Measurements from ENCODE around the gene SYT1. TPM values are rescaled to one million over a fixed set of nuclear protein-coding genes. Genes with fewer than 3 reads are reported as not detected.
"Not testable (repeated sequence)": the region's sequence is repeated elsewhere in the genome, so short reads cannot be mapped to it uniquely, and the experiment has no call there.

Gene SYT1
- total RNA-seq, 2 experiments from 2014 or later, result not detected

DNA sequence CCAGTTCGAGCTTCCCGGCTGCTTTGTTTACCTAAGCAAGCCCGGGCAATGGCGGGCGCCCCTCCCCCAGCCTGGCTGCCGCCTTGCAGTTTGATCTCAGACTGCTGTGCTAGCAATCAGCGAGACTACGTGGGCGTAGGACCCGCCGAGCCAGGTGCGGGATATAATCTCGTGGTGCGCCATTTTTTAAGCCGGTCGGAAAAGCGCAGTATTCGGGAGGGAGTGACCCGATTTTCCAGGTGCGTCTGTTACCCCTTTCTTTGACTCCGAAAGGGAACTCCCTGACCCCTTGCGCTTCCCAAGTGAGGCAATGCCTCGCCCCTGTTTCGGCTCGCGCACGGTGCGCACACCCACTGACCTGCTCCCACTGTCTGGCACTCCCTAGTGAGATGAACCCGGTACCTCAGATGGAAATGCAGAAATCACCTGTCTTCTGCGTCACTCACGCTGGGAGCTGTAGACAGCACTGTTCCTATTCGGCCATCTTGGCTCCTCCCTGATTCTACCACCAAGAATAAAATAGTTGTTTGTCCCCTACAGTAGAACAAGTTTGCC lies 180.7 kb downstream of the SYT1 start:
- intact Hi-C loops (cut with DNase I, micrococcal nuclease); H3K36me3 Mint-ChIP-seq (ENCODE audit: low read depth); H3K27ac Mint-ChIP-seq; DNase-seq; H3K4me1 Mint-ChIP-seq; POLR2A ChIA-PET; H3K4me3 Mint-ChIP-seq; ATAC-seq; H3K27me3 Mint-ChIP-seq; CTCF ChIA-PET; H3K9me3 Mint-ChIP-seq (ENCODE audit: low read depth): not testable (repeated sequence)

DNA sequence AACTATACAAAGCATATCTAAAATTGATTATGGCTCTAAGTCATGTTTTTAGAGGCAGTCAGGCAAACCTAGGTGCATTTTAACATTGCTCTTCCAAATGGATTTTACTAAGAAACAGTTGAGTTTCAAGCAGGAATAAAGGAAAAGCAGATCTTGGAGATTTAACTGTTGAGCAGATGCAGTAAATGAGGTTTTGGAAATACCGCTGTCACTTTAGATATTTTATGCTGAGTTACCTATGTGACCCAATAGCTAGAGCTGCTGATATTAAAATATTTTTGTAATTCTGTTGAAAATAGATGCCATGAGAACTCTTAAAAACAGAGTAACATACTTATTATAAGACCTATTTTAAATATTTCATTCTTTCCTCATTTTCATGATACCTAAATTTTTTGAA lies 181.4 kb downstream of the SYT1 start:
- DNase-seq, result no peak
- ATAC-seq, result no peak
- Mint-ChIP-seq H3K4me1 (no peaks in the 10 kb centered on the region), H3K4me3 (no peak overlapping the region), H3K36me3 (ENCODE audit: low read depth) (no peaks in the 10 kb centered on the region), H3K27ac (no peak overlapping the region), H3K27me3 (no peaks in the 10 kb centered on the region), H3K9me3 (ENCODE audit: low read depth) (no peaks in the 10 kb centered on the region)
- intact Hi-C loops (cut with DNase I, micrococcal nuclease), result no loop called here
- POLR2A ChIA-PET, result no interaction called here
- CTCF ChIA-PET, result interaction anchor here (1.1 kb wide), 1 partner anchor 48 kb away, joined by 3 read pairs; no protein-coding TSS in a partner anchor

DNA sequence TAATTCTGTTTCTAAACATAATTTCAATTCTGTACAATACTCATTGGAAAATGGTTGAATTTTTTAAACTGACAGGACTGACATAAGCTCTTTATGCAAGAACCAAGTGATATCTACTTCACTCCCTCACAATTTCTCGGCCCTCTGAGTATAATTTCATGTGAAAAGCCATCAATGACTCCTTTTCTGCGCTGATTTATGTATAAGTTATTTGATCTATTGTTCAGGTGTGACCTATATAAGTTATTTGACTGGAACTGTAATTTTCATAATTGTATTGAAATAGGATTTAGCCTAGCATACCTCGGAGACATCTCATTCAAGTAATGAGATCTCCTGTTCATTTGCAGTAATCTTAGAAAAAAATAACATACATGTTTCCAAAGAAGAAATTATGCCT lies 184.4 kb downstream of the SYT1 start:
- H3K4me3 Mint-ChIP-seq, result no peak overlapping the region
- intact Hi-C loops (cut with DNase I, micrococcal nuclease), result no loop called here
- ChIA-PET CTCF (no interaction called here), POLR2A (no interaction called here)
- H3K9me3 Mint-ChIP-seq (ENCODE audit: low read depth), result no peaks in the 10 kb centered on the region
- no peaks in the 10 kb centered on the region for H3K4me1 Mint-ChIP-seq
- no peaks in the 10 kb centered on the region for H3K36me3 Mint-ChIP-seq (ENCODE audit: low read depth)
- DNase-seq, result no peak
- ATAC-seq, result no peak
- no peaks in the 10 kb centered on the region for H3K27me3 Mint-ChIP-seq
- H3K27ac Mint-ChIP-seq, result no peak overlapping the region

DNA sequence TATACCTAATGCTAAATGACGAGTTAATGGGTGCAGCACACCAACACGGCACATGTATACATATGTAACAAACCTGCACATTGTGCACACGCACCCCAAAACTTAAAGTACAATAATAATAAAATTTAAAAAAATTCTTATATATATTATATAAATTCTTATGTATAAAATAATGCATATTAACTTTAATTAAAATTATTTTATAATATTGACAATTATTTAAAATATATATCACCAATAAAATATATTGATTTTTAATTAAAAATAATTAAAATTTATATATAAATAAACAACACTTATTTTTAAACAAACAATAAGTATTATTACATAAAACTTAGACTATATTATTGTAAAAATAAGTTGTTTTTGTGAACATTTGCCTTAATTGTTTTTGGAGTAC lies 188.8 kb downstream of the SYT1 start:
- H3K9me3 Mint-ChIP-seq (ENCODE audit: low read depth), result no peaks in the 10 kb centered on the region
- H3K27ac Mint-ChIP-seq, result no peak overlapping the region
- no peaks in the 10 kb centered on the region for H3K4me1 Mint-ChIP-seq
- ChIA-PET CTCF (no interaction called here), POLR2A (no interaction called here)
- intact Hi-C loops (cut with DNase I, micrococcal nuclease), result no loop called here
- DNase-seq (no peak), ATAC-seq (no peak)
- no peaks in the 10 kb centered on the region for H3K27me3 Mint-ChIP-seq
- H3K4me3 Mint-ChIP-seq, result no peak overlapping the region
- H3K36me3 Mint-ChIP-seq (ENCODE audit: low read depth), result no peaks in the 10 kb centered on the region

DNA sequence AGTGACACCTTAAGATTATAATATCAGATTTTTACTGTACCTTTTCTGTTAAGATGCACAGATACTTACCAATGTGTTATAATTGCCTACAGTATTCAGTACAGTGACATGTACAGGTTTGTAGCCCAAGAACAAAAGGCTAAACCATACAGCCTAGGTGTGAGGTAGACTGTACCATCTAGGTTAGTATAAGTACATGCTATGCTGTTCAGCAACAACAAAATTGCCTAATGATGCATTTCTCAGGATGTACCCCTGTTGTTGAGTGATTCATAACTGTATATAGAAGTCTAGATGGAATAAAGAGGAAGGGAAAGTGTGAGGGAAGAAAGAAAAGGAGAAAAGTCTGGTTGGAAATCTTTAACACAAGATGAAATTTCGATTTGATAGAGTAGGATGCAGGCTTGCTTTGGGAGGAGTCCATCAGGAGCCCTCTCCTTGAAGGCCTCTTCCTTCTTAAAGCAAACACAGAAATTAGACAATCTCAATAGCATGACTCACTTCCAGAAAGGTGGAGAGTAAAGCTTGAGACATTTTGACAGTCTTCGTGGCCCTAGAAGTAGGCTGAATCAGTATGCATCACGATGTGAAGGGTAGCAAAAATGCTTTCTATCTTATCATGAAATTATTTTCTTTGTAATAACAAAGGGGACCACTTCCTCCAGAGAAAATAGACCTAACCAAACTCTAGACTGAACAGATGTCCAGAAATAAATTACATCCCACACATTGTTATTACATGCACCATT lies 191.5 kb downstream of the SYT1 start:
- intact Hi-C loops (cut with DNase I, micrococcal nuclease), result no loop called here
- no peaks in the 10 kb centered on the region for H3K4me1 Mint-ChIP-seq
- ChIA-PET POLR2A (no interaction called here), CTCF (no interaction called here)
- no peak overlapping the region for H3K4me3 Mint-ChIP-seq
- no peak overlapping the region for H3K27ac Mint-ChIP-seq
- no peaks in the 10 kb centered on the region for H3K27me3 Mint-ChIP-seq
- no peaks in the 10 kb centered on the region for H3K36me3 Mint-ChIP-seq (ENCODE audit: low read depth)
- no peaks in the 10 kb centered on the region for H3K9me3 Mint-ChIP-seq (ENCODE audit: low read depth)
- DNase-seq, result no peak
- no peak for ATAC-seq

DNA sequence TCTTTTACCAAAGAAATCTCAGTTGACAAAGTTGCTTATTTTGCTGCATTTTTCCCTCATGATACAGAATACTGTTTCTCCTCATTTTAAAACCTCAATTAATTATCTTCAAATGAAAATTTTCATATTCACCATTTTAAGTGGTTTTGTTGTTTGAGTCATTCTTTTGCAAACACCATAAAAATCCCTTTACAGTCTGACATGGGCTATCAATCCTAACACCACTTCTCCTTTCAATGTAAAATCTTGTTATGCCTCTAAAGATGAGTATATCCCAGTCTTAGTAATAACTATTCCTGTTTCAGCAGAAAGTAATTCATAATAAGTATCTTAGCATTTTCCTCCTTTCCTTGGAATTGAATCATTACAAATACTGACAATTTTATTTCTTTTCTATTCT lies 192.2 kb downstream of the SYT1 start:
- no peaks in the 10 kb centered on the region for H3K36me3 Mint-ChIP-seq (ENCODE audit: low read depth)
- ChIA-PET CTCF (no interaction called here), POLR2A (no interaction called here)
- DNase-seq (no peak), ATAC-seq (no peak)
- no peaks in the 10 kb centered on the region for H3K27me3 Mint-ChIP-seq
- H3K9me3 Mint-ChIP-seq (ENCODE audit: low read depth), result no peaks in the 10 kb centered on the region
- no peaks in the 10 kb centered on the region for H3K4me1 Mint-ChIP-seq
- H3K4me3 Mint-ChIP-seq, result no peak overlapping the region
- H3K27ac Mint-ChIP-seq, result no peak overlapping the region
- intact Hi-C loops (cut with DNase I, micrococcal nuclease), result no loop called here

DNA sequence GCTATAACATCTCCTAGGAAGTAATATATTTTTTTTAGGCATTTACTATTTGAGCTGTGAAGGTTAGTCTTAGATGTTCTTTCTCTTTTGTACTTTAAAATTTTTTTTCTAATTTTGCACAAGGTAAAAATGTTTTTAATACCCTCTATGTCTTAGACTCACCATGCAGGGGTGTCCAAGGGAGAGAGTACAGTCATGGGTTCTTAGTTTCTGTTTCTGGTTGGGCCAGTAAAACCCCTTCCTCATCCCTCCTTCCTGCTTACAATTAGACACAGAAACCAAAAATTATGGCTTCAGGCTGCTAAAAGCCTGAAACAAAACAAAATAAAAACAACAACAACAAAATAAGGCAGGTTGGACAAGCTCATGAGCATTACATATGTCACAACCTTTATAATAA lies 193.0 kb downstream of the SYT1 start:
- CTCF ChIA-PET, result no interaction called here
- Mint-ChIP-seq H3K27ac (no peak overlapping the region), H3K27me3 (no peaks in the 10 kb centered on the region), H3K4me1 (no peaks in the 10 kb centered on the region), H3K9me3 (ENCODE audit: low read depth) (no peaks in the 10 kb centered on the region), H3K4me3 (no peak overlapping the region), H3K36me3 (ENCODE audit: low read depth) (no peaks in the 10 kb centered on the region)
- POLR2A ChIA-PET, result no interaction called here
- DNase-seq, result no peak
- intact Hi-C loops (cut with DNase I, micrococcal nuclease), result no loop called here
- ATAC-seq, result no peak

DNA sequence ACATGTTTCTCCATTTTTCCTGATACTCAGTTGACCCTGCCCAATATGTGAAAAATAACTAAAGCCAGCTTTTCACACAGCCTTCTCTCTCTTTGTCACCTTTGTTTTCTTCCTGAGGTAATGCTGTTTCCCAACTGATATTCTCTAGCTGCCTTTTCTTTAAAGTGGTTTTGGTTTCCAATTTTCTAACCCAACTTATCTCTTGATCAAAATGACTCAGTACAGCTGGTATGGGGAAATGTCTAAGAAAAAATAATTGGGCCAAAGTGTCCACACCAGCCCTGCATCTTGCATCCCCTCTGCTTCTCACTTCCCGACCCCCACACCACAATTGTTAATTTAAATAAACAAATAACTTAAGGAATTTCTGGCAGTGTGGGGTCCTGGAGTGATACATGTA lies 193.8 kb downstream of the SYT1 start:
- Mint-ChIP-seq H3K27ac (no peak overlapping the region), H3K4me1 (no peaks in the 10 kb centered on the region), H3K36me3 (ENCODE audit: low read depth) (no peaks in the 10 kb centered on the region), H3K9me3 (ENCODE audit: low read depth) (no peaks in the 10 kb centered on the region), H3K4me3 (no peak overlapping the region), H3K27me3 (no peaks in the 10 kb centered on the region)
- ATAC-seq, result no peak
- ChIA-PET POLR2A (no interaction called here), CTCF (interaction anchor here (1.0 kb wide), 1 partner anchor 10 kb away, joined by 3 read pairs; no protein-coding TSS in a partner anchor)
- DNase-seq, result no peak
- intact Hi-C loops (cut with DNase I, micrococcal nuclease), result no loop called here

DNA sequence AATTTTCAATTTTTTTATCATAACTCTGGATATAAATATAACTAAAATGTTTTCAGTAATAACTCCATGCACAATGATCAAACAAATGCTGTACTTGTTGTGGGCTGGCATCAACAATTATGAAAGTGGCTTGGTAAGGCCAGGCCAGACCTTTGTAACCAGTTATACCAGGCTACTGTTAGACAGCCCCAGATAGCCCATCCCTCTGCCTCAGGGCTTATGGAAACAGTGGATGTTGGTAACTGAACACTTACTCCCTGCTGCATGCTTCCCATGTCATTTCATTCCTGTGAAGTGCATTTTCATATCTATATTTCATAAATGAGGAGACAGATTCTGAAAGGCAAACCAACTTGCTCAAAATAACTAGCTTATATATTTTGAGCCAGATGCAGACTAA lies 195.0 kb downstream of the SYT1 start:
- H3K27ac Mint-ChIP-seq, result no peak overlapping the region
- intact Hi-C loops (cut with DNase I, micrococcal nuclease), result no loop called here
- ATAC-seq (no peak), DNase-seq (no peak)
- no peaks in the 10 kb centered on the region for H3K4me1 Mint-ChIP-seq
- H3K9me3 Mint-ChIP-seq (ENCODE audit: low read depth), result peaks cover 2% of the 10 kb centered on the region
- CTCF ChIA-PET, result no interaction called here
- no peak overlapping the region for H3K4me3 Mint-ChIP-seq
- POLR2A ChIA-PET, result no interaction called here
- no peaks in the 10 kb centered on the region for H3K27me3 Mint-ChIP-seq
- H3K36me3 Mint-ChIP-seq (ENCODE audit: low read depth), result no peaks in the 10 kb centered on the region

DNA sequence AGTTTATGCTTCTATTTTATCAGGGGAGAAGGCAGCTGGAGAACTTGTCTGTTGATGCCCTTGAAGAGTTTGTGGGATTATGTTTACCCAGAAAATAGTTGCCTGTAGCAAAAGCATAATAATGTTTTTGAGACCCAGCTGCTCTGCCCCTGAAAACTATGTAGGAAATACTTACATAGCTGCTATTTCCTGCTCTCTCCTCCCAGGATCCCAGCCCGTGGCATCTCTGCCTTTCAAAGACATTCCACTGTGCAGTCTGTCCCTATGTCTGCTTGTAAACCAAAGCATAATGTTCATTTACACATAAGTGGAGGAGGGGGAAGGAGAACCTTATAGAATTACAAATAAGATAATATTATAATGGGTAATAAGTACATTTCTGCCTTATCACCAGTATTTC lies 198.7 kb downstream of the SYT1 start:
- Mint-ChIP-seq H3K27me3 (no peaks in the 10 kb centered on the region), H3K9me3 (ENCODE audit: low read depth) (peaks cover 3% of the 10 kb centered on the region), H3K4me3 (no peak overlapping the region), H3K36me3 (ENCODE audit: low read depth) (no peaks in the 10 kb centered on the region), H3K4me1 (no peaks in the 10 kb centered on the region), H3K27ac (no peak overlapping the region)
- CTCF ChIA-PET, result no interaction called here
- intact Hi-C loops (cut with DNase I, micrococcal nuclease), result no loop called here
- POLR2A ChIA-PET, result no interaction called here
- no peak for ATAC-seq
- no peak for DNase-seq

DNA sequence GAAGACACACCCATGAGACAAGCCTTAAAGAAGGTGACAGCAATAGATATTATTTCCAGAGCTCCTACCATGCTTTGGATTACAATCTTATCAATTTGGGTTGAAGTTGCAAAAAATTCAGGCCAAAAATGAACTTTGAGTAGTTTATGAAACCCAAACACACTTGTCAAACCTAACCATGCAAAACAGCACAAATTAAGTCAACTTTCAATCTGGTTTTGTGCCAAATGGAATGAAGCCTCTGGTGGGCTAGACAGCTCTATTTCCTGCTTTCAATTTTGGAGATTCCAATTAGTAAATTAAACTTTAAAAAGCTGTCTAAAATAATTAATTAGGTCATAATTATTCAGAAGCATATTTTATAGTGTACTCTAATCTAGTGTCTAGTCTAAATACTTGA lies 203.4 kb downstream of the SYT1 start:
- Mint-ChIP-seq H3K9me3 (ENCODE audit: low read depth) (peaks cover 3% of the 10 kb centered on the region), H3K4me3 (no peak overlapping the region), H3K4me1 (no peaks in the 10 kb centered on the region), H3K27ac (no peak overlapping the region), H3K36me3 (ENCODE audit: low read depth) (no peaks in the 10 kb centered on the region), H3K27me3 (no peaks in the 10 kb centered on the region)
- CTCF ChIA-PET, result interaction anchor here (1.0 to 1.2 kb wide), 2 partner anchors 10 to 36 kb away, joined by 3 to 4 read pairs; no protein-coding TSS in a partner anchor
- POLR2A ChIA-PET, result no interaction called here
- DNase-seq, result no peak
- intact Hi-C loops (cut with DNase I, micrococcal nuclease), result no loop called here
- no peak for ATAC-seq

DNA sequence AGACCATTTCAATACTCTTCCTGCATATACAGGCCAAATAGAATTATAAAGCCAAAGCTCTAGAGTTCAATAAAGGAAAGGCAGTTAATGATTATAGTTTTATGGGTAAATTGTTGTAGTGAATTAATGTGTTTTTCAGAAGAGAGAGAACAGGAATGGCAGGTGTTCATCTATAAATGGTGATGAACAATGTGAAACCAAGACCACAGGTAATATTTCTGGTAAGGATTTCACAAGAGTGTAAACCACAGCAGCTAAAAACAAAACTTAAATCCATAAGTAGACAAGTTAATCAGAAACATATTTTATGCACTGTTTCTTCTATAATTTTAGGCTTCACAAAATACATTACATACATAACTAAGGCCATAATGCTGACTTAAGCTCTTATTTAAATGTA lies 204.4 kb downstream of the SYT1 start:
- H3K4me1 Mint-ChIP-seq, result no peaks in the 10 kb centered on the region
- ChIA-PET POLR2A (no interaction called here), CTCF (no interaction called here)
- H3K9me3 Mint-ChIP-seq (ENCODE audit: low read depth), result peaks cover 2% of the 10 kb centered on the region
- ATAC-seq (no peak), DNase-seq (no peak)
- H3K27me3 Mint-ChIP-seq, result no peaks in the 10 kb centered on the region
- H3K27ac Mint-ChIP-seq, result no peak overlapping the region
- no peaks in the 10 kb centered on the region for H3K36me3 Mint-ChIP-seq (ENCODE audit: low read depth)
- intact Hi-C loops (cut with DNase I, micrococcal nuclease), result no loop called here
- H3K4me3 Mint-ChIP-seq, result no peak overlapping the region

Data from activated CD4-positive, alpha-beta T cell treated with anti-CD3 and anti-CD28 coated beads for 36 hours (primary cell).